Sciatic nerve (tissue), 2 donors: ENCODE results near the gene DMXL2. TPM values are rescaled to one million over a fixed set of nuclear protein-coding genes. Genes with fewer than 3 reads are reported as not detected.
A peak's percentile ranks its signal among the peaks of the same experiment; 100 is the strongest.
"Not testable (repeated sequence)": the region's sequence is repeated elsewhere in the genome, so short reads cannot be mapped to it uniquely, and the experiment has no call there.

Experiments used
- ATAC-seq: fragments of 200-7000 bp; cut with Tn5 transposase; one replicate; pipeline ENCODE4 v1.9.1; 2020; ENCODE audit warnings: mild to moderate bottlenecking, moderate library complexity
- DNase-seq: peaks from one replicate; pipeline ENCODE4 v3.0.0-alpha.2; 2020; ENCODE audit warnings: low spot score
- intact Hi-C: fragments of 100-400 bp; cut with DNase I; formaldehyde crosslinking; loops from one replicate; pipeline ENCODE4 v1.14.2; 2022
- total RNA-seq: library from RNA; stranded (reverse); fragmentation: NEBNext Ultra II Directional; extraction: Animal tissue kit (Norgen Biotek cat#: 25700); gene quantifications from one replicate; pipeline ENCODE4 v1.2.1, GENCODE V29; 2021
- donor health status: DM: no; HTN: no; CAD: no.
- donor health status: DM: no; HTN: no; CAD: no.

DMXL2 gene
- total RNA-seq, 1 donor from 2014 or later = 39.3 TPM

- DNase-seq (no peak), ATAC-seq (no peak)
- intact Hi-C loops = no loop called here
These were observed 42.2 kb downstream of the DMXL2 start for GRCh38 chr15:51580385-51580784.

GRCh38 chr15:51579012-51579411 is 43.6 kb downstream of the DMXL2 start:
- no peak for ATAC-seq
- DNase-seq = no peak
- intact Hi-C loops = no loop called here

- no peak for ATAC-seq
- no peak for DNase-seq
- intact Hi-C loops = no loop called here
These were observed 44.8 kb downstream of the DMXL2 start for GRCh38 chr15:51577636-51578304.

- peak; percentile 97 for ATAC-seq
- no peak for DNase-seq
- intact Hi-C loops = no loop called here
These were observed 45.6 kb downstream of the DMXL2 start for GRCh38 chr15:51576911-51577500.

GRCh38 chr15:51576286-51576850 is 46.2 kb downstream of the DMXL2 start:
- ATAC-seq (peak; percentile 29), DNase-seq (no peak)
- intact Hi-C loops = no loop called here

- no peak for ATAC-seq
- intact Hi-C loops = no loop called here
- DNase-seq = no peak
These were observed 46.8 kb downstream of the DMXL2 start for GRCh38 chr15:51575775-51576174.

GRCh38 chr15:51573352-51573751 is 49.2 kb downstream of the DMXL2 start:
- DNase-seq, ATAC-seq, intact Hi-C loops: not testable (repeated sequence)

- DNase-seq, intact Hi-C loops, ATAC-seq: not testable (repeated sequence)
These were observed 53.4 kb downstream of the DMXL2 start for GRCh38 chr15:51568939-51569784.

GRCh38 chr15:51561271-51561670 is 61.3 kb downstream of the DMXL2 start:
- ATAC-seq (no peak), DNase-seq (no peak)
- intact Hi-C loops = no loop called here

GRCh38 chr15:51558876-51559275 is 63.7 kb downstream of the DMXL2 start:
- intact Hi-C loops = no loop called here
- ATAC-seq = no peak
- no peak for DNase-seq

- DNase-seq = no peak
- ATAC-seq = no peak
- intact Hi-C loops = no loop called here
These were observed 64.2 kb downstream of the DMXL2 start for GRCh38 chr15:51558411-51558810.

GRCh38 chr15:51550841-51551240 is 71.7 kb downstream of the DMXL2 start:
- ATAC-seq (no peak), DNase-seq (no peak)
- intact Hi-C loops = no loop called here

- ATAC-seq = no peak
- intact Hi-C loops = no loop called here
- no peak for DNase-seq
These were observed 74.9 kb downstream of the DMXL2 start for GRCh38 chr15:51547656-51548055.

- no peak for ATAC-seq
- intact Hi-C loops = no loop called here
- DNase-seq = no peak
These were observed 85.5 kb downstream of the DMXL2 start for GRCh38 chr15:51536965-51537574.

- no peak for ATAC-seq
- no peak for DNase-seq
- intact Hi-C loops = no loop called here
These were observed 88.7 kb downstream of the DMXL2 start for GRCh38 chr15:51533672-51534398.

- no peak for DNase-seq
- ATAC-seq = no peak
- intact Hi-C loops = no loop called here
These were observed 95.6 kb downstream of the DMXL2 start for GRCh38 chr15:51526955-51527354.

GRCh38 chr15:51524376-51524775 is 98.2 kb downstream of the DMXL2 start:
- intact Hi-C loops = no loop called here
- no peak for DNase-seq
- ATAC-seq = no peak

GRCh38 chr15:51516291-51516690 is 106.3 kb downstream of the DMXL2 start:
- DNase-seq = no peak
- intact Hi-C loops = no loop called here
- ATAC-seq = no peak

- DNase-seq (no peak), ATAC-seq (no peak)
- intact Hi-C loops = no loop called here
These were observed 117.3 kb downstream of the DMXL2 start for GRCh38 chr15:51505251-51505650.
